Activated CD4-positive, alpha-beta T cell treated with anti-CD3 and anti-CD28 coated beads, Interleukin-2, amount 10 ng/mL, durations not matched to agents 24 days and 14 days (primary cell): Measurements from ENCODE around the gene BLNK. TPM values are rescaled to one million over a fixed set of nuclear protein-coding genes. Genes with fewer than 3 reads are reported as not detected.
"Not testable (repeated sequence)": the region's sequence is repeated elsewhere in the genome, so short reads cannot be mapped to it uniquely, and the experiment has no call there.

ENCODE experiments used
- DNase-seq: peaks from one replicate; pipeline ENCODE4 v3.0.0; 2022
- H3K27ac Mint-ChIP-seq: one replicate; pipeline ENCODE4 v1.8.0; 2022; ENCODE audit warnings: mild to moderate bottlenecking, mixed read lengths
- H3K27me3 Mint-ChIP-seq: one replicate; pipeline ENCODE4 v1.8.0; 2022; ENCODE audit warnings: mixed read lengths
- H3K36me3 Mint-ChIP-seq: one replicate; pipeline ENCODE4 v1.8.0; 2022; ENCODE audit warnings: low read depth, mild to moderate bottlenecking, mixed read lengths
- H3K4me1 Mint-ChIP-seq: one replicate; pipeline ENCODE4 v1.8.0; 2021; ENCODE audit warnings: mixed read lengths
- H3K4me3 Mint-ChIP-seq: one replicate; pipeline ENCODE4 v1.8.0; 2022; ENCODE audit warnings: mild to moderate bottlenecking, moderate library complexity, mixed read lengths
- H3K9me3 Mint-ChIP-seq: one replicate; pipeline ENCODE4 v1.8.0; 2021; ENCODE audit warnings: mixed read lengths
- intact Hi-C: fragments of 100-400 bp; cut with micrococcal nuclease; formaldehyde crosslinking; loops from one replicate; pipeline ENCODE4 v1.15.1; 2023
- total RNA-seq: library from RNA; stranded (reverse); gene quantifications from 2 replicates; pipeline ENCODE4 v1.2.3, GENCODE V29; 2022

BLNK gene
- total RNA-seq, 1 donor from 2014 or later, result not detected

- no peak for DNase-seq
- intact Hi-C loops, result no loop called here
Measured at GRCh38 chr10:96212911-96213310, 58.5 kb downstream of the BLNK start.

GRCh38 chr10:96211764-96212163 is 59.6 kb downstream of the BLNK start:
- Mint-ChIP-seq H3K9me3 (no peaks in the 10 kb centered on the region), H3K27ac (no peak overlapping the region), H3K4me3 (no peak overlapping the region), H3K4me1 (no peaks in the 10 kb centered on the region), H3K27me3 (peaks cover 10% of the 10 kb centered on the region), H3K36me3 (no peaks in the 10 kb centered on the region)
- intact Hi-C loops, result no loop called here
- no peak for DNase-seq

More at GRCh38 chr10:96212911-96213310, 58.5 kb downstream of the BLNK start:
- Mint-ChIP-seq H3K27me3 (peaks cover 9% of the 10 kb centered on the region), H3K4me3 (no peak overlapping the region), H3K9me3 (peaks cover 5% of the 10 kb centered on the region), H3K36me3 (no peaks in the 10 kb centered on the region), H3K4me1 (no peaks in the 10 kb centered on the region), H3K27ac (no peak overlapping the region)

GRCh38 chr10:96208946-96209345 is 62.4 kb downstream of the BLNK start:
- intact Hi-C loops, result no loop called here

GRCh38 chr10:96208271-96208670 is 63.1 kb downstream of the BLNK start:
- intact Hi-C loops, result no loop called here
- Mint-ChIP-seq H3K9me3 (no peaks in the 10 kb centered on the region), H3K4me3 (no peak overlapping the region), H3K4me1 (no peaks in the 10 kb centered on the region), H3K36me3 (no peaks in the 10 kb centered on the region), H3K27ac (no peak overlapping the region), H3K27me3 (peaks cover 14% of the 10 kb centered on the region)
- DNase-seq, result no peak

More at GRCh38 chr10:96208946-96209345, 62.4 kb downstream of the BLNK start:
- no peaks in the 10 kb centered on the region for H3K9me3 Mint-ChIP-seq
- DNase-seq, result no peak
- peaks cover 14% of the 10 kb centered on the region for H3K27me3 Mint-ChIP-seq
- no peak overlapping the region for H3K27ac Mint-ChIP-seq
- H3K4me1 Mint-ChIP-seq, result no peaks in the 10 kb centered on the region
- H3K4me3 Mint-ChIP-seq, result no peak overlapping the region
- no peaks in the 10 kb centered on the region for H3K36me3 Mint-ChIP-seq

- H3K27ac Mint-ChIP-seq, result no peak overlapping the region
- no peak for DNase-seq
- intact Hi-C loops, result no loop called here
- H3K36me3 Mint-ChIP-seq, result no peaks in the 10 kb centered on the region
- no peak overlapping the region for H3K4me3 Mint-ChIP-seq
- H3K4me1 Mint-ChIP-seq, result no peaks in the 10 kb centered on the region
- no peaks in the 10 kb centered on the region for H3K9me3 Mint-ChIP-seq
- peaks cover 20% of the 10 kb centered on the region for H3K27me3 Mint-ChIP-seq
Measured at GRCh38 chr10:96205580-96205979, 65.8 kb downstream of the BLNK start.

- H3K4me1 Mint-ChIP-seq, result no peaks in the 10 kb centered on the region
- no peak overlapping the region for H3K4me3 Mint-ChIP-seq
- DNase-seq, result no peak
- intact Hi-C loops, result no loop called here
- H3K36me3 Mint-ChIP-seq, result no peaks in the 10 kb centered on the region
- H3K27me3 Mint-ChIP-seq, result peaks cover 13% of the 10 kb centered on the region
- H3K9me3 Mint-ChIP-seq, result no peaks in the 10 kb centered on the region
- H3K27ac Mint-ChIP-seq, result no peak overlapping the region
Measured at GRCh38 chr10:96201525-96201924, 69.8 kb downstream of the BLNK start.

GRCh38 chr10:96189505-96189904 is 81.9 kb downstream of the BLNK start:
- intact Hi-C loops, H3K36me3 Mint-ChIP-seq, H3K27me3 Mint-ChIP-seq, H3K4me3 Mint-ChIP-seq, H3K9me3 Mint-ChIP-seq, H3K4me1 Mint-ChIP-seq, H3K27ac Mint-ChIP-seq, DNase-seq: not testable (repeated sequence)

GRCh38 chr10:96188916-96189315 is 82.5 kb downstream of the BLNK start:
- no peaks in the 10 kb centered on the region for H3K4me1 Mint-ChIP-seq
- intact Hi-C loops, result no loop called here
- H3K4me3 Mint-ChIP-seq, result no peak overlapping the region
- H3K9me3 Mint-ChIP-seq, result peaks cover 6% of the 10 kb centered on the region
- no peaks in the 10 kb centered on the region for H3K36me3 Mint-ChIP-seq
- no peak overlapping the region for H3K27ac Mint-ChIP-seq
- H3K27me3 Mint-ChIP-seq, result peaks cover 7% of the 10 kb centered on the region
- DNase-seq, result no peak

GRCh38 chr10:96188421-96188820 is 82.9 kb downstream of the BLNK start:
- Mint-ChIP-seq H3K4me3 (no peak overlapping the region), H3K4me1 (no peaks in the 10 kb centered on the region), H3K27ac (no peak overlapping the region), H3K9me3 (peaks cover 11% of the 10 kb centered on the region), H3K27me3 (peaks cover 9% of the 10 kb centered on the region), H3K36me3 (no peaks in the 10 kb centered on the region)
- intact Hi-C loops, result no loop called here
- no peak for DNase-seq

- Mint-ChIP-seq H3K27me3 (peaks cover 11% of the 10 kb centered on the region), H3K4me3 (no peak overlapping the region), H3K9me3 (peaks cover 6% of the 10 kb centered on the region), H3K27ac (no peak overlapping the region), H3K36me3 (no peaks in the 10 kb centered on the region), H3K4me1 (no peaks in the 10 kb centered on the region)
- no peak for DNase-seq
- intact Hi-C loops, result no loop called here
Measured at GRCh38 chr10:96176985-96177384, 94.4 kb downstream of the BLNK start.

- Mint-ChIP-seq H3K27ac (no peak overlapping the region), H3K36me3 (peaks cover 3% of the 10 kb centered on the region), H3K9me3 (peaks cover 17% of the 10 kb centered on the region), H3K4me1 (no peaks in the 10 kb centered on the region), H3K4me3 (no peak overlapping the region), H3K27me3 (peaks cover 4% of the 10 kb centered on the region)
- no peak for DNase-seq
- intact Hi-C loops, result no loop called here
Measured at GRCh38 chr10:96172666-96173065, 98.7 kb downstream of the BLNK start.

- DNase-seq, result no peak
- Mint-ChIP-seq H3K36me3 (peaks cover 5% of the 10 kb centered on the region), H3K4me1 (no peaks in the 10 kb centered on the region), H3K27ac (no peak overlapping the region), H3K9me3 (peaks cover 17% of the 10 kb centered on the region), H3K27me3 (peaks cover 4% of the 10 kb centered on the region), H3K4me3 (no peak overlapping the region)
- intact Hi-C loops, result no loop called here
Measured at GRCh38 chr10:96170230-96170629, 101.1 kb downstream of the BLNK start.

GRCh38 chr10:96168546-96168945 is 102.8 kb downstream of the BLNK start:
- Mint-ChIP-seq H3K36me3 (peaks cover 5% of the 10 kb centered on the region), H3K4me1 (no peaks in the 10 kb centered on the region), H3K27me3 (peaks cover 3% of the 10 kb centered on the region), H3K27ac (no peak overlapping the region), H3K4me3 (no peak overlapping the region), H3K9me3 (peaks cover 17% of the 10 kb centered on the region)
- no peak for DNase-seq
- intact Hi-C loops, result no loop called here

GRCh38 chr10:96165726-96166125 is 105.6 kb downstream of the BLNK start:
- H3K9me3 Mint-ChIP-seq, result peaks cover 16% of the 10 kb centered on the region

GRCh38 chr10:96153070-96153469 is 118.3 kb downstream of the BLNK start:
- H3K27me3 Mint-ChIP-seq, result no peaks in the 10 kb centered on the region
- H3K4me3 Mint-ChIP-seq, result no peak overlapping the region
- peaks cover 63% of the 10 kb centered on the region for H3K36me3 Mint-ChIP-seq
- H3K9me3 Mint-ChIP-seq, result peaks cover 4% of the 10 kb centered on the region
- peak; percentile 49 for DNase-seq
- H3K4me1 Mint-ChIP-seq, result no peaks in the 10 kb centered on the region
- H3K27ac Mint-ChIP-seq, result no peak overlapping the region
- intact Hi-C loops, result no loop called here

More at GRCh38 chr10:96165726-96166125, 105.6 kb downstream of the BLNK start:
- Mint-ChIP-seq H3K4me1 (no peaks in the 10 kb centered on the region), H3K4me3 (no peak overlapping the region), H3K36me3 (peaks cover 16% of the 10 kb centered on the region), H3K27me3 (no peaks in the 10 kb centered on the region), H3K27ac (no peak overlapping the region)
- intact Hi-C loops, result no loop called here
- DNase-seq, result no peak
